HepG2 (cell line): ENCODE results near the gene HBQ1. TPM values are rescaled to one million over a fixed set of nuclear protein-coding genes. Genes with fewer than 3 reads are reported as not detected.

ENCODE experiments used
- CCAR2 ChIP-seq: fragments of 200-400 bp; formaldehyde crosslinking; optimal IDR thresholded peaks from 2 replicates; pipeline ENCODE3; 2018; ENCODE audit warnings: low read depth, mild to moderate bottlenecking, low read length, moderate library complexity
- CEBPG ChIP-seq: IDR thresholded peaks from 2 replicates; pipeline ENCODE4 v1.6.1; 2016
- FOXA3 ChIP-seq: IDR thresholded peaks from 2 replicates; pipeline ENCODE4 v1.6.1; 2016; ENCODE audit warnings: missing genetic modification reagents, missing compliant biosample characterization
- FOXM1 ChIP-seq: sonication (generic); formaldehyde crosslinking; IDR thresholded peaks from 2 replicates; pipeline ENCODE4 v1.5.0; 2020; ENCODE audit warnings: missing genetic modification reagents
- KAT2B ChIP-seq: fragments of 150-350 bp; IDR thresholded peaks from 2 replicates; pipeline ENCODE4 v1.6.1; 2014; ENCODE audit warnings: low read depth, low read length, borderline replicate concordance
- MIXL1 ChIP-seq: IDR thresholded peaks from 2 replicates; pipeline ENCODE4 v1.6.1; 2016
- NFIB ChIP-seq: sonication (generic); formaldehyde crosslinking; IDR thresholded peaks from 2 replicates; pipeline ENCODE4 v1.9.0; 2021; ENCODE audit warnings: missing genetic modification reagents, mild to moderate bottlenecking, borderline replicate concordance
- SIN3B ChIP-seq: fragments of 150-350 bp; IDR thresholded peaks from 2 replicates; pipeline ENCODE4 v1.6.1; 2014; ENCODE audit warnings: low read length
- SP2 ChIP-seq: sonication (generic); formaldehyde crosslinking; IDR thresholded peaks from 2 replicates; pipeline ENCODE4 v1.5.1; 2020; ENCODE audit warnings: mild to moderate bottlenecking, missing genetic modification reagents
- SP5 ChIP-seq: IDR thresholded peaks from 2 replicates; pipeline ENCODE4 v1.6.1; 2016; ENCODE audit warnings: low read depth, borderline replicate concordance
- TCF7 ChIP-seq: sonication (generic); IDR thresholded peaks from 2 replicates; pipeline ENCODE4 v1.6.1; 2016; ENCODE audit warnings: antibody characterized with exemption, low read depth
- ZNF564 ChIP-seq: sonication (generic); formaldehyde crosslinking; IDR thresholded peaks from 2 replicates; pipeline ENCODE4 v1.8.1; 2023; ENCODE audit warnings: mild to moderate bottlenecking, missing genetic modification reagents
- polyA plus RNA-seq, 8 experiments: library from polyadenylated mRNA; depleted of rRNA in 3 of 8; stranded (reverse) in 7 of 8; unstranded in 1 of 8; fragments of >200 nt; fragmentation: Illumina TruSeq in 4 of 8; extraction: Trizol in 4 of 8; gene quantifications; 2 replicates each; pipeline versions ENCODE4 v1.2.1 to v1.2.3, GENCODE V29; 2011 to 2016; ENCODE audit warnings: low read depth in 4 of 8, missing spikeins in 1 of 8, mixed read lengths in 1 of 8; ENCODE audit not compliant: insufficient read depth in 1 of 8
- total RNA-seq, 5 experiments: library from RNA; depleted of rRNA; stranded (reverse); fragments of >200 nt; fragmentation: Illumina TruSeq; extraction: Trizol; gene quantifications; 2 replicates each; pipeline ENCODE4 v1.2.3, GENCODE V29; 2016; ENCODE audit warnings: low read depth in 1 of 5
- TF ChIP-seq, protein P1 (sequence below): sonication (generic); formaldehyde crosslinking; IDR thresholded peaks from 2 replicates; pipeline ENCODE4 v1.4.0; 2020; ENCODE audit warnings: missing genetic modification reagents
- TF ChIP-seq, protein P2 (sequence below), 2 experiments: sonication (generic) in 1 of 2; formaldehyde crosslinking in 1 of 2; IDR thresholded peaks; 2 replicates each; pipeline versions ENCODE4 v1.5.1 to v1.6.1; 2011 to 2020; ENCODE audit warnings: borderline replicate concordance in 1 of 2, low read depth in 1 of 2, low read length in 1 of 2, mild to moderate bottlenecking in 1 of 2, missing genetic modification reagents in 1 of 2, moderate library complexity in 1 of 2
- TF ChIP-seq, protein P3 (sequence below): sonication (generic); formaldehyde crosslinking; IDR thresholded peaks from 2 replicates; pipeline ENCODE4 v1.8.0; 2022; ENCODE audit warnings: mild to moderate bottlenecking, missing genetic modification reagents, moderate library complexity
- TF ChIP-seq, protein P4 (sequence below): sonication (generic); formaldehyde crosslinking; IDR thresholded peaks from 2 replicates; pipeline ENCODE4 v1.5.0; 2020; ENCODE audit warnings: mild to moderate bottlenecking, missing genetic modification reagents, borderline replicate concordance

The HBQ1 gene
- total and polyA plus RNA-seq, 2 of the 13 experiments (the other 11 are each of a cell fraction or from before 2014, with no cell fraction given): 4.9 to 7.4 TPM

DNA sequence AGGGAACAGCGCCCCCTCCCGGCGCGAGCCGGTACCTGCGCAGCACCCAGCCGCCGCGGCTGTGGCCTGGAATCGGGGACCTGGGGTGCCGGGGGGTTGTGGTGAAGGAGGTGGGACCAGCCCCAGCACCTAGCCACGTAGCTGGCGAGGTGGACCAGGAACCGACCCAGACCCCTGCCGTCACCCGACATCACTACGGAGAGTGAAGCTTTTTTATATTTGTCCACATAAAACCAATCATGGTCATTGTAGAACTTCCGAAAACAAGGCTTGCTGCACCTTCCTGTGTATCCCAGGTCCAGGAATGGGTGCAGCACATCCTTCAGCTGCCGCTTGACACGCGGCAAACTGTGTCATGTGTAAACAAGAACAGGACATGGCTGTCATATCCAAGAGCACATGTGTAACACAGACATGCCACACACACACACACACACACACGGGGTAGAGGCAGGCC lies 1.3 kb downstream of the HBQ1 start (continued):
- TF ChIP-seq ZNF564 (CRISPR knock-in tag) (no peak), MIXL1 (CRISPR knock-in tag) (no peak), SIN3B (no peak), KAT2B (no peak), SP5 (CRISPR knock-in tag) (peak; percentile 16), CCAR2 (no peak), FOXA3 (CRISPR knock-in tag) (no peak), TCF7 (no peak), CEBPG (CRISPR knock-in tag) (no peak), FOXM1 (CRISPR knock-in tag) (no peak), SP2 (CRISPR knock-in tag) (no peak), NFIB (CRISPR knock-in tag) (no peak)
- TF ChIP-seq, protein P1, sequence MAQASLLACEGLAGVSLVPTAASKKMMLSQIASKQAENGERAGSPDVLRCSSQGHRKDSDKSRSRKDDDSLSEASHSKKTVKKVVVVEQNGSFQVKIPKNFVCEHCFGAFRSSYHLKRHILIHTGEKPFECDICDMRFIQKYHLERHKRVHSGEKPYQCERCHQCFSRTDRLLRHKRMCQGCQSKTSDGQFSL (CRISPR knock-in tag): no peak
- TF ChIP-seq, protein P2, sequence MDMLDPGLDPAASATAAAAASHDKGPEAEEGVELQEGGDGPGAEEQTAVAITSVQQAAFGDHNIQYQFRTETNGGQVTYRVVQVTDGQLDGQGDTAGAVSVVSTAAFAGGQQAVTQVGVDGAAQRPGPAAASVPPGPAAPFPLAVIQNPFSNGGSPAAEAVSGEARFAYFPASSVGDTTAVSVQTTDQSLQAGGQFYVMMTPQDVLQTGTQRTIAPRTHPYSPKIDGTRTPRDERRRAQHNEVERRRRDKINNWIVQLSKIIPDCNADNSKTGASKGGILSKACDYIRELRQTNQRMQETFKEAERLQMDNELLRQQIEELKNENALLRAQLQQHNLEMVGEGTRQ (IDR thresholded peaks at IDR 0.05; ENCODE audit: low read depth, low read length): no peak
- TF ChIP-seq, protein P2 (CRISPR knock-in tag; IDR thresholded peaks at IDR 0.05; ENCODE audit: borderline replicate concordance): peak; percentile 27; the same call in 1 of the 2 replicates
- TF ChIP-seq, protein P3, sequence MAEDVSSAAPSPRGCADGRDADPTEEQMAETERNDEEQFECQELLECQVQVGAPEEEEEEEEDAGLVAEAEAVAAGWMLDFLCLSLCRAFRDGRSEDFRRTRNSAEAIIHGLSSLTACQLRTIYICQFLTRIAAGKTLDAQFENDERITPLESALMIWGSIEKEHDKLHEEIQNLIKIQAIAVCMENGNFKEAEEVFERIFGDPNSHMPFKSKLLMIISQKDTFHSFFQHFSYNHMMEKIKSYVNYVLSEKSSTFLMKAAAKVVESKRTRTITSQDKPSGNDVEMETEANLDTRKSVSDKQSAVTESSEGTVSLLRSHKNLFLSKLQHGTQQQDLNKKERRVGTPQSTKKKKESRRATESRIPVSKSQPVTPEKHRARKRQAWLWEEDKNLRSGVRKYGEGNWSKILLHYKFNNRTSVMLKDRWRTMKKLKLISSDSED (CRISPR knock-in tag): no peak
- TF ChIP-seq, protein P4, sequence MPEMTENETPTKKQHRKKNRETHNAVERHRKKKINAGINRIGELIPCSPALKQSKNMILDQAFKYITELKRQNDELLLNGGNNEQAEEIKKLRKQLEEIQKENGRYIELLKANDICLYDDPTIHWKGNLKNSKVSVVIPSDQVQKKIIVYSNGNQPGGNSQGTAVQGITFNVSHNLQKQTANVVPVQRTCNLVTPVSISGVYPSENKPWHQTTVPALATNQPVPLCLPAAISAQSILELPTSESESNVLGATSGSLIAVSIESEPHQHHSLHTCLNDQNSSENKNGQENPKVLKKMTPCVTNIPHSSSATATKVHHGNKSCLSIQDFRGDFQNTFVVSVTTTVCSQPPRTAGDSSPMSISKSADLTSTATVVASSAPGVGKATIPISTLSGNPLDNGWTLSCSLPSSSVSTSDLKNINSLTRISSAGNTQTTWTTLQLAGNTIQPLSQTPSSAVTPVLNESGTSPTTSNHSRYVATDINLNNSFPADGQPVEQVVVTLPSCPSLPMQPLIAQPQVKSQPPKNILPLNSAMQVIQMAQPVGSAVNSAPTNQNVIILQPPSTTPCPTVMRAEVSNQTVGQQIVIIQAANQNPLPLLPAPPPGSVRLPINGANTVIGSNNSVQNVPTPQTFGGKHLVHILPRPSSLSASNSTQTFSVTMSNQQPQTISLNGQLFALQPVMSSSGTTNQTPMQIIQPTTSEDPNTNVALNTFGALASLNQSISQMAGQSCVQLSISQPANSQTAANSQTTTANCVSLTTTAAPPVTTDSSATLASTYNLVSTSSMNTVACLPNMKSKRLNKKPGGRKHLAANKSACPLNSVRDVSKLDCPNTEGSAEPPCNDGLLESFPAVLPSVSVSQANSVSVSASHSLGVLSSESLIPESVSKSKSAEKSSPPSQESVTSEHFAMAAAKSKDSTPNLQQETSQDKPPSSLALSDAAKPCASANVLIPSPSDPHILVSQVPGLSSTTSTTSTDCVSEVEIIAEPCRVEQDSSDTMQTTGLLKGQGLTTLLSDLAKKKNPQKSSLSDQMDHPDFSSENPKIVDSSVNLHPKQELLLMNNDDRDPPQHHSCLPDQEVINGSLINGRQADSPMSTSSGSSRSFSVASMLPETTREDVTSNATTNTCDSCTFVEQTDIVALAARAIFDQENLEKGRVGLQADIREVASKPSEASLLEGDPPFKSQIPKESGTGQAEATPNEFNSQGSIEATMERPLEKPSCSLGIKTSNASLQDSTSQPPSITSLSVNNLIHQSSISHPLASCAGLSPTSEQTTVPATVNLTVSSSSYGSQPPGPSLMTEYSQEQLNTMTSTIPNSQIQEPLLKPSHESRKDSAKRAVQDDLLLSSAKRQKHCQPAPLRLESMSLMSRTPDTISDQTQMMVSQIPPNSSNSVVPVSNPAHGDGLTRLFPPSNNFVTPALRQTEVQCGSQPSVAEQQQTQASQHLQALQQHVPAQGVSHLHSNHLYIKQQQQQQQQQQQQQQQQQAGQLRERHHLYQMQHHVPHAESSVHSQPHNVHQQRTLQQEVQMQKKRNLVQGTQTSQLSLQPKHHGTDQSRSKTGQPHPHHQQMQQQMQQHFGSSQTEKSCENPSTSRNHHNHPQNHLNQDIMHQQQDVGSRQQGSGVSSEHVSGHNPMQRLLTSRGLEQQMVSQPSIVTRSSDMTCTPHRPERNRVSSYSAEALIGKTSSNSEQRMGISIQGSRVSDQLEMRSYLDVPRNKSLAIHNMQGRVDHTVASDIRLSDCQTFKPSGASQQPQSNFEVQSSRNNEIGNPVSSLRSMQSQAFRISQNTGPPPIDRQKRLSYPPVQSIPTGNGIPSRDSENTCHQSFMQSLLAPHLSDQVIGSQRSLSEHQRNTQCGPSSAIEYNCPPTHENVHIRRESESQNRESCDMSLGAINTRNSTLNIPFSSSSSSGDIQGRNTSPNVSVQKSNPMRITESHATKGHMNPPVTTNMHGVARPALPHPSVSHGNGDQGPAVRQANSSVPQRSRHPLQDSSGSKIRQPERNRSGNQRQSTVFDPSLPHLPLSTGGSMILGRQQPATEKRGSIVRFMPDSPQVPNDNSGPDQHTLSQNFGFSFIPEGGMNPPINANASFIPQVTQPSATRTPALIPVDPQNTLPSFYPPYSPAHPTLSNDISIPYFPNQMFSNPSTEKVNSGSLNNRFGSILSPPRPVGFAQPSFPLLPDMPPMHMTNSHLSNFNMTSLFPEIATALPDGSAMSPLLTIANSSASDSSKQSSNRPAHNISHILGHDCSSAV (CRISPR knock-in tag): 0 out of 2 replicates have a peak, but pooled peaks have one; percentile 3
